ENCODE data around the gene PRKAG1.

DNA sequence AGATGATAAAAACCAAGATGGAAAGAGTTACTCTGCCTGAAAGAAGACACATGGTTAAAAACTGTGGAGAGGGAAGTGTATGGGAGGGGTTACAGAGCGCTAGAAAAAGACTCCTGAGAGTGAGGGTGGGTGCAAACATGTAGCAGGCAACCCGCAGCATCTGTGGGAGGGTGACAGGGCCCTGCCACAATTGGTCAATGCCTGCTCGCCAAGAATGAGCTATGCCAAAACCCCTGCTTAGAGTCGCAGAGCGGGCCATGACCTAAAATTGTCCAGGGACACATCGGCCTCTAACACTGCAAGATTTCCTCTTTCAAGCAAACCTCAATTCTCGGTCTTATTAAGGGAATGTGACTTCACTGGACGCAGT lies 700 bp downstream of the PRKAG1 start:
- no peak for TF ChIP-seq EZH2 (IDR thresholded peaks at IDR 0.05)
- TF ChIP-seq POLR2AphosphoS5 (IDR thresholded peaks at IDR 0.05; ENCODE audit: borderline replicate concordance, low read depth, low read length): no peak
